HCT116 (cell line): ENCODE data around the gene ZNF469. TPM values are rescaled to one million over a fixed set of nuclear protein-coding genes. Genes with fewer than 3 reads are reported as not detected.

Experiments used
- ATAC-seq: fragments of 200-7000 bp; cut with Tn5 transposase; 2 replicates; pipeline ENCODE4 v1.9.1; 2020; ENCODE audit warnings: mild to moderate bottlenecking, moderate library complexity
- BruUV-seq: library from RNA; stranded (reverse); fragments of 400-500 nt; replicated peaks from 2 replicates; lab custom pipeline; 2021; lab: Mats Ljungman, UMichigan
- CTCF ChIA-PET: fragments of 300-600 bp; sonication (Branson Sonifier 250); formaldehyde crosslinking; loops from one replicate; lab custom pipeline; 2021; ENCODE audit warnings: antibody characterized with exemption; lab: Charles Lee
- POLR2A ChIA-PET: fragments of 300-600, 350-600 bp; sonication (Branson Sonifier 250); formaldehyde crosslinking; loops from one replicate; lab custom pipeline; 2021; ENCODE audit warnings: antibody characterized with exemption; lab: Charles Lee
- RAD21 ChIA-PET, 2 experiments: fragments of 300-600 bp; sonication (Branson Sonifier 250); formaldehyde crosslinking; loops; one replicate each; lab custom pipeline; 2023; ENCODE audit warnings: low total read pairs in 2 of 2; ENCODE audit not compliant: uncharacterized antibody in 2 of 2, unreplicated experiment in 2 of 2, low non-redundant PET in 1 of 2; lab: Charles Lee
- DNase-seq: peaks from one replicate; pipeline ENCODE4 v3.0.0-alpha.2; 2010; ENCODE audit warnings: low read depth, low spot score
- H2AFZ ChIP-seq: fragments of 200-600 bp; shearing (Covaris generic), sonication (generic); 2 replicates; pipeline ENCODE4 v1.6.1; 2017; ENCODE audit warnings: low read depth, mixed run types, mixed read lengths, antibody characterized with exemption, low read length; ENCODE audit not compliant: poor library complexity, severe bottlenecking
- H3K27ac ChIP-seq: 2 replicates; pipeline ENCODE4 v1.5.1; 2012; ENCODE audit warnings: low read depth, low read length
- H3K27me3 ChIP-seq: fragments of 200-600 bp; sonication (generic); 2 replicates; pipeline ENCODE4 v1.6.1; 2016; ENCODE audit warnings: mixed run types, low read length, mixed read lengths; ENCODE audit not compliant: insufficient read depth
- H3K36me3 ChIP-seq, 2 experiments: fragments of 200-500 bp in 1 of 2; fragments of 200-600 bp in 1 of 2; sonication (Bioruptor generic) in 1 of 2; sonication (generic) in 1 of 2; 2 replicates each; pipeline versions ENCODE4 v1.5.1 to v1.6.1; 2014 to 2016; ENCODE audit warnings: low read length in 2 of 2, inconsistent platforms in 1 of 2, mixed read lengths in 1 of 2, mixed run types in 1 of 2; ENCODE audit not compliant: insufficient read depth in 2 of 2, control insufficient read depth in 1 of 2
- H3K4me1 ChIP-seq, 2 experiments: fragments of 200-600 bp in 1 of 2; sonication (generic) in 1 of 2; 2 replicates each; pipeline versions ENCODE4 v1.5.1 to v1.6.1; 2012 to 2017; ENCODE audit warnings: low read length in 2 of 2, inconsistent platforms in 1 of 2, mild to moderate bottlenecking in 1 of 2, mixed read lengths in 1 of 2, mixed run types in 1 of 2, moderate library complexity in 1 of 2; ENCODE audit not compliant: insufficient read depth in 2 of 2, control insufficient read depth in 1 of 2
- H3K4me2 ChIP-seq: fragments of 200-600 bp; sonication (generic); 2 replicates; pipeline ENCODE4 v1.6.1; 2017; ENCODE audit warnings: mixed run types, low read length, mixed read lengths
- H3K4me3 ChIP-seq, 2 experiments: fragments of 200-600 bp in 1 of 2; sonication (generic) in 1 of 2; replicated peaks in 1 of 2; 2 replicates each; pipeline ENCODE4 v1.5.1; 2011 to 2016; ENCODE audit warnings: low read length in 2 of 2, control low read depth in 1 of 2, low read depth in 1 of 2, mild to moderate bottlenecking in 1 of 2, mixed read lengths in 1 of 2, mixed run types in 1 of 2
- H3K79me2 ChIP-seq: fragments of 200-600 bp; sonication (generic); 2 replicates; pipeline ENCODE4 v1.6.1; 2017; ENCODE audit warnings: mild to moderate bottlenecking, mixed run types, low read length, moderate library complexity, mixed read lengths; ENCODE audit not compliant: insufficient read depth
- H3K9ac ChIP-seq: fragments of 200-600 bp; sonication (generic); 2 replicates; pipeline ENCODE4 v1.6.1; 2016; ENCODE audit warnings: low read length, mixed read lengths
- H3K9me2 ChIP-seq: fragments of 200-600 bp; sonication (generic), shearing (Covaris generic); 2 replicates; pipeline ENCODE4 v1.6.1; 2017; ENCODE audit warnings: mixed run types, mild to moderate bottlenecking, moderate library complexity; ENCODE audit not compliant: insufficient read depth
- H3K9me3 ChIP-seq, 2 experiments: fragments of 200-500 bp in 1 of 2; fragments of 200-600 bp in 1 of 2; sonication (Bioruptor generic) in 1 of 2; sonication (generic) in 1 of 2; 2 replicates each; pipeline ENCODE4 v1.6.1; 2014 to 2017; ENCODE audit warnings: low read length in 2 of 2, mixed read lengths in 2 of 2, inconsistent platforms in 1 of 2, low read depth in 1 of 2, mild to moderate bottlenecking in 1 of 2, mixed run types in 1 of 2, moderate library complexity in 1 of 2; ENCODE audit not compliant: control insufficient read depth in 1 of 2, insufficient read depth in 1 of 2
- H4K20me1 ChIP-seq: fragments of 200-600 bp; sonication (generic), shearing (Covaris generic); 2 replicates; pipeline ENCODE4 v1.6.1; 2017; ENCODE audit warnings: mixed run types, mild to moderate bottlenecking, moderate library complexity; ENCODE audit not compliant: insufficient read depth
- CTCF ChIP-seq, 3 experiments: fragments of 200-600 bp in 1 of 3; sonication (generic) in 1 of 3; IDR thresholded peaks in 2 of 3; conservative IDR thresholded peaks in 1 of 3; 2 replicates each; pipeline ENCODE4 v1.5.1; 2012 to 2017; ENCODE audit warnings: low read depth in 2 of 3, low read length in 2 of 3, antibody characterized with exemption in 1 of 3, borderline replicate concordance in 1 of 3, control low read depth in 1 of 3, mild to moderate bottlenecking in 1 of 3, mixed read lengths in 1 of 3, mixed run types in 1 of 3, moderate library complexity in 1 of 3; ENCODE audit not compliant: insufficient read depth in 1 of 3
- EGR1 ChIP-seq: IDR thresholded peaks from 2 replicates; pipeline ENCODE4 v1.6.1; 2012; ENCODE audit warnings: low read depth
- ELF1 ChIP-seq: IDR thresholded peaks from 2 replicates; pipeline ENCODE4 v1.6.1; 2012; ENCODE audit warnings: low read depth, borderline replicate concordance
- EZH2phosphoT487 ChIP-seq: fragments of 200-600 bp; IDR thresholded peaks from 2 replicates; pipeline ENCODE4 v1.6.1; 2018; ENCODE audit warnings: antibody characterized with exemption, borderline replicate concordance
- JUND ChIP-seq: IDR thresholded peaks from 2 replicates; pipeline ENCODE4 v1.6.1; 2012
- MAX ChIP-seq: IDR thresholded peaks from 2 replicates; pipeline ENCODE4 v1.6.1; 2012
- POLR2A ChIP-seq: IDR thresholded peaks from 2 replicates; pipeline ENCODE4 v1.7.0; 2011; ENCODE audit warnings: borderline replicate concordance; ENCODE audit not compliant: insufficient read depth, insufficient read length; ENCODE audit errors: extremely low read depth
- POLR2AphosphoS5 ChIP-seq: IDR thresholded peaks from 2 replicates; pipeline ENCODE4 v1.6.1; 2011; ENCODE audit warnings: mild to moderate bottlenecking, low read depth, low read length, moderate library complexity
- REST ChIP-seq: IDR thresholded peaks from 2 replicates; pipeline ENCODE4 v1.6.1; 2012; ENCODE audit warnings: low read depth
- SP1 ChIP-seq: IDR thresholded peaks from 2 replicates; pipeline ENCODE4 v1.6.1; 2012; ENCODE audit warnings: low read depth
- TCF7L2 ChIP-seq: IDR thresholded peaks from 2 replicates; pipeline ENCODE4 v1.7.0; 2011; ENCODE audit warnings: borderline replicate concordance, inconsistent platforms; ENCODE audit not compliant: insufficient read depth, insufficient read length; ENCODE audit errors: extremely low read depth
- ZFX ChIP-seq: fragments of 450-650 bp; IDR thresholded peaks from 2 replicates; pipeline ENCODE4 v1.6.1; 2017
- intact Hi-C: fragments of 100-400 bp; cut with micrococcal nuclease; formaldehyde crosslinking; loops from 2 replicates; pipeline ENCODE4 v1.10.0; 2022
- total RNA-seq: library from RNA; stranded (reverse); gene quantifications from one replicate; pipeline ENCODE4 v1.2.1, GENCODE V29; 2021; ENCODE audit not compliant: unreplicated experiment

ZNF469 gene
- total RNA-seq, 1 experiment from 2014 or later: 5.9 TPM

- H3K9ac ChIP-seq: no peak overlapping the region
- H4K20me1 ChIP-seq: no peaks in the 10 kb centered on the region
- H3K4me1 ChIP-seq: no peaks in the 10 kb centered on the region
- no peaks in the 10 kb centered on the region for H3K9me2 ChIP-seq
- no peak overlapping the region for H2AFZ ChIP-seq
- no TSS peak for BruUV-seq
- CTCF ChIA-PET: no interaction called here
- POLR2A ChIA-PET: no interaction called here
- RAD21 ChIA-PET: no interaction called here
- no peak overlapping the region for H3K4me3 ChIP-seq
- no peaks in the 10 kb centered on the region for H3K27me3 ChIP-seq
- no peak overlapping the region for H3K27ac ChIP-seq
- no peak overlapping the region for H3K4me2 ChIP-seq
- DNase-seq (no peak), ATAC-seq (no peak)
- H3K9me3 ChIP-seq: no peaks in the 10 kb centered on the region
- H3K36me3 ChIP-seq: no peaks in the 10 kb centered on the region
- TF ChIP-seq ELF1: no peak
- TF ChIP-seq ZFX: no peak
- TF ChIP-seq REST: no peak
- no peak for TF ChIP-seq SP1
- no peak for TF ChIP-seq EZH2phosphoT487
- TF ChIP-seq EGR1: no peak
- TF ChIP-seq JUND: no peak
- no peak for TF ChIP-seq TCF7L2
- no peak for TF ChIP-seq POLR2AphosphoS5
- TF ChIP-seq POLR2A: no peak
- no peak for TF ChIP-seq CTCF (IDR thresholded peaks at IDR 0.05 in 2 of 3, conservative IDR thresholded peaks at IDR 0.05 in 1 of 3; ENCODE audit: borderline replicate concordance in 1 of 3, insufficient read depth in 1 of 3, low read depth in 2 of 3, low read length in 2 of 3)
- TF ChIP-seq MAX: no peak
- intact Hi-C loops: no loop called here
- no peaks in the 10 kb centered on the region for H3K79me2 ChIP-seq
These were observed 36.8 kb upstream of the ZNF469 start for GRCh38 chr16:88345721-88346560.
